ENCODE results near the gene ANKRD36.
"Not testable (repeated sequence)": the region's sequence is repeated elsewhere in the genome, so short reads cannot be mapped to it uniquely, and the experiment has no call there.

The ANKRD36 gene

DNA sequence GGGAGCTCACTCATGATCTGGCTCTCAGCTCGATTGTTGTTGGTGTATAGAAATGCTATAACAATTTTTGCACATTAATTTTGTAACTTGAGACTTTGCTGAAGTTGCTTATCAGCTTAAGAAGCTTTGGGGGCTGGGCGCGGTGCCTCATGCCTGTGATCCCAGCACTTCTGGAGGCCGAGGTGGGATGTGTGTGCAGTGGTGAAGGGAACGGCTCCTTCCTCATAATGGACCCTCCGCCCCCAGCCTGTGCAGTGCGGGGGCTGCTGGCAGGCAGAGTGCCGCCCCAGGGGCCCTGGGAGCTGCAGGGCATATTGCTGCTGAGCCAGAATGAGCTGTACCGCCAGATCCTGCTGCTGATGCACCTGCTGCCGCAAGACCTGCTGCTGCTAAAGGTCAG, 32.1 kb upstream of the ANKRD36 start:
- WGBS (ENCODE audit: insufficient coverage): 100% methylated on average over 2 of the region's 10 CpGs
- H3K36me3 ChIP-seq (ENCODE audit: control insufficient read depth in 4 of 4, insufficient read depth in 4 of 4, low read length in 3 of 4); H3K4me1 ChIP-seq (ENCODE audit: control extremely low read depth in 1 of 4, control insufficient read depth in 4 of 4, insufficient read depth in 4 of 4, low read length in 3 of 4); POLR2A ChIA-PET; CTCF ChIA-PET; H3K4me3 ChIP-seq (ENCODE audit: control insufficient read depth in 1 of 7, extremely low read depth in 1 of 7, insufficient read depth in 4 of 7, low read depth in 2 of 7, low read length in 6 of 7); DNase-seq; H3K27me3 ChIP-seq (replicated peaks in 2 of 5; ENCODE audit: control insufficient read depth in 4 of 5, insufficient read depth in 5 of 5, low read length in 4 of 5); H3K27ac ChIP-seq (ENCODE audit: insufficient read depth in 1 of 2, low read depth in 1 of 2, low read length in 2 of 2, poor library complexity in 1 of 2, severe bottlenecking in 2 of 2); H3K9me3 ChIP-seq (ENCODE audit: control extremely low read depth in 1 of 5, control insufficient read depth in 4 of 5, insufficient read depth in 2 of 5, low read depth in 1 of 5, low read length in 4 of 5): not testable (repeated sequence)

DNA sequence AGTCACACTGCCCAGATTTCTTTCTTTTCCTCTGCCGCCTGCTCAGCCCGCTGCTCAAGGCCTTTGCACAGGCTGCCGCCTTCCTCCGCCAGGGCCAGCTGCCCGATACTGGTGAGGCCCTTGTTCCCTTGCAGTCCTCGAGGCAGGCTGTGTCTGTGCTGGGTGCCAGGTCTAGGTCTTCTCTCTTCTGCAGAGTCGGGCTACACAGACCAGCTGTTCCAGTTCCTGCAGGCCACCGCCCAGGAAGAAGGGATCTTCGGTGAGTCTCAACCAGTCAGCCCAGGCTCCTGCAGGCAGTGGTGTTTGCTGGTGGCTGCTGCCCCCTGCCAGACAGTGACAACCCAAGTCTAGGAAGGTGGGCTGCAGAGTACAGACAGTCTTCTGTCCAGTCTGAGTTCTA, 30.7 kb upstream of the ANKRD36 start:
- H3K9me3 ChIP-seq (ENCODE audit: control extremely low read depth in 1 of 5, control insufficient read depth in 4 of 5, insufficient read depth in 2 of 5, low read depth in 1 of 5, low read length in 4 of 5); DNase-seq; CTCF ChIA-PET; H3K36me3 ChIP-seq (ENCODE audit: control insufficient read depth in 4 of 4, insufficient read depth in 4 of 4, low read length in 3 of 4); H3K27ac ChIP-seq (ENCODE audit: insufficient read depth in 1 of 2, low read depth in 1 of 2, low read length in 2 of 2, poor library complexity in 1 of 2, severe bottlenecking in 2 of 2); H3K27me3 ChIP-seq (replicated peaks in 2 of 5; ENCODE audit: control insufficient read depth in 4 of 5, insufficient read depth in 5 of 5, low read length in 4 of 5); H3K4me1 ChIP-seq (ENCODE audit: control extremely low read depth in 1 of 4, control insufficient read depth in 4 of 4, insufficient read depth in 4 of 4, low read length in 3 of 4); POLR2A ChIA-PET; H3K4me3 ChIP-seq (ENCODE audit: control insufficient read depth in 1 of 7, extremely low read depth in 1 of 7, insufficient read depth in 4 of 7, low read depth in 2 of 7, low read length in 6 of 7): not testable (repeated sequence)
- WGBS (ENCODE audit: insufficient coverage): 86% methylated on average over 3 of the region's 9 CpGs

DNA sequence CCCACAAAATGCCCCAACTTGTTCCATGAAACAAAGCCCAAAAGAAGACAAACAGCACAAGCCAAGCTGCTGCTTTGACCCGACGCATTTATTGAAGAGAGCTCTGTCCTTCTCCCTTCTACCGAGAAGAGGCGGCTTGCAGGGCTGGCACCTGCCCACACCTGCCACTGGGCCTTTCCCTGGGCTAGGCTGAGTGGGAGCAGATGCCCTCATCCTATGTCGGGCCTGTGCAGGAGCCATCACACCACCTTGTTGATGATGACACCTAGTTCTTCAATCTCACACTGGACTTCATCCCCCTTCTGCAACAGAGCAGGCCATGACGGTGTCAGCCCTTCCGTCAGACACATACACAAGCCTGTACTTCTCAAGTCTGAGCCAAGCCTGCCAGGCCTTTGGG, 29.4 kb upstream of the ANKRD36 start:
- 100% methylated on average over 2 of the region's 7 CpGs for WGBS (ENCODE audit: insufficient coverage)
- H3K27ac ChIP-seq (ENCODE audit: insufficient read depth in 1 of 2, low read depth in 1 of 2, low read length in 2 of 2, poor library complexity in 1 of 2, severe bottlenecking in 2 of 2); H3K27me3 ChIP-seq (replicated peaks in 2 of 5; ENCODE audit: control insufficient read depth in 4 of 5, insufficient read depth in 5 of 5, low read length in 4 of 5); H3K9me3 ChIP-seq (ENCODE audit: control extremely low read depth in 1 of 5, control insufficient read depth in 4 of 5, insufficient read depth in 2 of 5, low read depth in 1 of 5, low read length in 4 of 5); H3K36me3 ChIP-seq (ENCODE audit: control insufficient read depth in 4 of 4, insufficient read depth in 4 of 4, low read length in 3 of 4); H3K4me1 ChIP-seq (ENCODE audit: control extremely low read depth in 1 of 4, control insufficient read depth in 4 of 4, insufficient read depth in 4 of 4, low read length in 3 of 4); H3K4me3 ChIP-seq (ENCODE audit: control insufficient read depth in 1 of 7, extremely low read depth in 1 of 7, insufficient read depth in 4 of 7, low read depth in 2 of 7, low read length in 6 of 7); DNase-seq; POLR2A ChIA-PET; CTCF ChIA-PET: not testable (repeated sequence)

DNA sequence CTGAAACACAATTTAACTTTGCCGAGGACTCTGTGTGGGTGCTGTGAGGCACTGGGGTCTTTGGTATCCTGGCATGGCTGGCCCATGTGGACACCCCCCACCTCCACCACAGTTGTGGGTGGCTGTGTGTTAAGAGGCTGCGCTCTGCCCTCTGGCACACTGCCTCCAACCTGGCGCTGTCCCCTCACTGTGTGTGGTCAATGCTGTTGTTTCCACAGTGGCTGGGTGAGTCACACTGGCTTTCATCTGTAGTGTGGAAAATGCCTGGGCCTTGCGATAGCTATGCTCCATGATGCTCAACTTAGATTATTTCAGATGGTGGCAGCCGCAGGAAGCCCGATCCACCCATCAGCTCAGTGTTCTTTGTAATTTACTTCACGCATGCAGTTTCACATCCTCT, 27.9 kb upstream of the ANKRD36 start:
- H3K36me3 ChIP-seq (ENCODE audit: control insufficient read depth in 4 of 4, insufficient read depth in 4 of 4, low read length in 3 of 4); POLR2A ChIA-PET; H3K9me3 ChIP-seq (ENCODE audit: control extremely low read depth in 1 of 5, control insufficient read depth in 4 of 5, insufficient read depth in 2 of 5, low read depth in 1 of 5, low read length in 4 of 5); H3K4me1 ChIP-seq (ENCODE audit: control extremely low read depth in 1 of 4, control insufficient read depth in 4 of 4, insufficient read depth in 4 of 4, low read length in 3 of 4); CTCF ChIA-PET; H3K27me3 ChIP-seq (replicated peaks in 2 of 5; ENCODE audit: control insufficient read depth in 4 of 5, insufficient read depth in 5 of 5, low read length in 4 of 5); H3K27ac ChIP-seq (ENCODE audit: insufficient read depth in 1 of 2, low read depth in 1 of 2, low read length in 2 of 2, poor library complexity in 1 of 2, severe bottlenecking in 2 of 2); DNase-seq; H3K4me3 ChIP-seq (ENCODE audit: control insufficient read depth in 1 of 7, extremely low read depth in 1 of 7, insufficient read depth in 4 of 7, low read depth in 2 of 7, low read length in 6 of 7): not testable (repeated sequence)
- WGBS (ENCODE audit: insufficient coverage): no CpG with 5 or more reads among the region's 7 CpGs

DNA sequence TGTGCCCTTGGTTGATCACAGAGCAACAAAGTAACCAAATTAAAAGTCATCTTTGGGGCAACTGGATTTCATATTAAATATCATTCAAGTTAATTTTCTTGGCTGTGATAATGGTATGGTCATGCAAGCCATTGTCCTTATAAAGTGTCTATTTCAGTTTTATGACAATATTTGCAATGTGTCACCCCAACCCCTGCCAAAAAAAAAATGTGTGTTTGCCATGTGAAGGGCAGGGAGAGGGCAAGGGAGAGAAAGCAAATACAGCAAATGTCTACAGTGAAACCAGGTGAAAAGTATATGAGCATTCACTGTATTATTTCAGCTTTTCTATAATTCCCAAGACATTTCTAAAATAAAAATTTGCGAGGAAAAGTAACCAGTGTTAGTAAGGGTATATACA, 24.2 kb upstream of the ANKRD36 start:
- DNase-seq; POLR2A ChIA-PET; CTCF ChIA-PET; H3K27me3 ChIP-seq (replicated peaks in 2 of 5; ENCODE audit: control insufficient read depth in 4 of 5, insufficient read depth in 5 of 5, low read length in 4 of 5); H3K4me1 ChIP-seq (ENCODE audit: control extremely low read depth in 1 of 4, control insufficient read depth in 4 of 4, insufficient read depth in 4 of 4, low read length in 3 of 4); H3K36me3 ChIP-seq (ENCODE audit: control insufficient read depth in 4 of 4, insufficient read depth in 4 of 4, low read length in 3 of 4); H3K27ac ChIP-seq (ENCODE audit: insufficient read depth in 1 of 2, low read depth in 1 of 2, low read length in 2 of 2, poor library complexity in 1 of 2, severe bottlenecking in 2 of 2); H3K9me3 ChIP-seq (ENCODE audit: control extremely low read depth in 1 of 5, control insufficient read depth in 4 of 5, insufficient read depth in 2 of 5, low read depth in 1 of 5, low read length in 4 of 5); H3K4me3 ChIP-seq (ENCODE audit: control insufficient read depth in 1 of 7, extremely low read depth in 1 of 7, insufficient read depth in 4 of 7, low read depth in 2 of 7, low read length in 6 of 7): not testable (repeated sequence)
- WGBS (ENCODE audit: insufficient coverage): no CpG with 5 or more reads among the region's 1 CpG

DNA sequence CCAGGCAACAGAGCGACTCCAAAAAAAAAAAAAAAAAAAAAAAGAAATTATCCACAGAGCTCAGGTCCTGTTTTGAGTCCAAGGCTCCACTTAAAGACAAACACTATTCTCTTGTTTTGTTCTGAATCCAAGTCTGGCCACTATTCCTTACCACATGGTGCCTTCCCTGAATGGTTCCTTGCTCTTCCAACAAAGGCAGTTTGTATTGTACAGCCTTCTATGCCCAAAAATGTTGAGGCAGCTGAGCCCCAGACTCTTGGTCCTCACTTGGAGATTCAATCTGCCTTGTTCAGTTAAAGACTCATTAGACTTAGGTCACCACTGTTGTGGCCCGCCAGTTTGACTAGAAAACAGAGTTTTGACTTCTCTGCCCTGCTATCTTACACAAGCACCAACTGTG, 20.0 kb upstream of the ANKRD36 start:
- H3K27me3 ChIP-seq (replicated peaks in 2 of 5; ENCODE audit: control insufficient read depth in 4 of 5, insufficient read depth in 5 of 5, low read length in 4 of 5); DNase-seq; H3K9me3 ChIP-seq (ENCODE audit: control extremely low read depth in 1 of 5, control insufficient read depth in 4 of 5, insufficient read depth in 2 of 5, low read depth in 1 of 5, low read length in 4 of 5); POLR2A ChIA-PET; CTCF ChIA-PET; H3K4me3 ChIP-seq (ENCODE audit: control insufficient read depth in 1 of 7, extremely low read depth in 1 of 7, insufficient read depth in 4 of 7, low read depth in 2 of 7, low read length in 6 of 7); H3K27ac ChIP-seq (ENCODE audit: insufficient read depth in 1 of 2, low read depth in 1 of 2, low read length in 2 of 2, poor library complexity in 1 of 2, severe bottlenecking in 2 of 2); H3K36me3 ChIP-seq (ENCODE audit: control insufficient read depth in 4 of 4, insufficient read depth in 4 of 4, low read length in 3 of 4): not testable (repeated sequence)
- peaks cover 0 to 10% (median 3%) of the 10 kb centered on the region in 4 experiments for H3K4me1 ChIP-seq (ENCODE audit: control extremely low read depth in 1 of 4, control insufficient read depth in 4 of 4, insufficient read depth in 4 of 4, low read length in 3 of 4)
- WGBS (ENCODE audit: insufficient coverage): no CpG with 5 or more reads among the region's 2 CpGs

DNA sequence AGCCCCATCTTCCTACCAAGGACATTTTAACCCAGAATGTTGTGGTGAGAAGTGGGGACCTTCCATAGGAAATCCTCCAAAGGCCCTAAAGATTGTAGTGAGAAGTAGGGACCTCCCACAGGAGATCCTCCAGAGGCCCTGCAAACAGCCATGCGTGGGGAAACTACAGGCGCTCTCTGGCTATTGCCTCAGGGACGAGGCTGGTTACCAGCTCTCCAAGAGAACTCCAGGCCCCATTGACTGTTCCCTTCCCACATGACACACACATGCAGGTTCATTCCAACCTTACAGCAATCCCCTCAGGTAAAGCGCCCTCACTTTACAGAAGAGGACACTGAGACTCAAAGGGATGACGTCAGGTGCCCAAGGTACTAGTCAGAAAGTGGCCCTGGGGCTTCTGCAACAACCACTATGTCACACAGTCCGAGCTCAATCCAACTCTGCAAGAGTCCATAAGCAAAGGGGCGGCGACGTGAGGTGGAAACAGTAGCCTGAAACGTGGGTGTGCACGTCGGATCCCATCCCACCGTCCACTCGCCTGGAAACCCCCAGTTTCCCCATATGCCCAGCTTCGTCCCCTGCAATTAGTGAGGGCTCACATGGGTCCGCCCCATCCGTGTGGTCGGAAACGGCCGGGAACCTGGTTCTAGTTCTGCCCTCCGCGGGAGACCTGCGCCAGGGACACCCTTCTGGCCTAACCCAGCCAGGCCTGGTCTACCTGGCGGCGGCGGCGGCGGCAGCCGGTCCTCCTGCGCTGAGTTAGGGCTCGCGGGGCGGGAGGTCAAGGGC, 18.8 kb upstream of the ANKRD36 start:
- H3K36me3 ChIP-seq (ENCODE audit: control insufficient read depth in 4 of 4, insufficient read depth in 4 of 4, low read length in 3 of 4); H3K9me3 ChIP-seq (ENCODE audit: control extremely low read depth in 1 of 5, control insufficient read depth in 4 of 5, insufficient read depth in 2 of 5, low read depth in 1 of 5, low read length in 4 of 5); H3K27ac ChIP-seq (ENCODE audit: insufficient read depth in 1 of 2, low read depth in 1 of 2, low read length in 2 of 2, poor library complexity in 1 of 2, severe bottlenecking in 2 of 2); POLR2A ChIA-PET; H3K27me3 ChIP-seq (replicated peaks in 2 of 5; ENCODE audit: control insufficient read depth in 4 of 5, insufficient read depth in 5 of 5, low read length in 4 of 5); CTCF ChIA-PET: not testable (repeated sequence)
- WGBS (ENCODE audit: insufficient coverage): 85% methylated on average over 3 of the region's 33 CpGs
- DNase-seq: peak in 1 of 3 donors; percentile 1
- H3K4me1 ChIP-seq (ENCODE audit: control extremely low read depth in 1 of 4, control insufficient read depth in 4 of 4, insufficient read depth in 4 of 4, low read length in 3 of 4): peaks cover 0 to 10% (median 3%) of the 10 kb centered on the region in 4 experiments
- peak overlapping the region in 3 of 7 experiments; percentile 10 to 40 (median 12) for H3K4me3 ChIP-seq (ENCODE audit: control insufficient read depth in 1 of 7, extremely low read depth in 1 of 7, insufficient read depth in 4 of 7, low read depth in 2 of 7, low read length in 6 of 7)

All from common myeloid progenitor, CD34-positive (primary cell).